BE2C (cell line): Measurements from ENCODE around the gene TBC1D32.
A peak's percentile ranks its signal among the peaks of the same experiment; 100 is the strongest.

ENCODE experiments used
- DNase-seq: peaks from one replicate; pipeline ENCODE4 v3.0.0-alpha.2; 2020
- H3K27me3 ChIP-seq: fragments of 250-450 bp; sonication (Bioruptor Pico); 2 replicates; pipeline ENCODE4 v1.5.1; 2020; ENCODE audit warnings: mild to moderate bottlenecking
- H3K36me3 ChIP-seq: fragments of 250-450 bp; sonication (Bioruptor Pico); 2 replicates; pipeline ENCODE4 v1.5.1; 2020; ENCODE audit warnings: mild to moderate bottlenecking
- H3K4me1 ChIP-seq: fragments of 250-450 bp; sonication (Bioruptor Pico); 2 replicates; pipeline ENCODE4 v1.5.1; 2020
- H3K4me3 ChIP-seq: 2 replicates; pipeline ENCODE4 v1.5.1; 2011; ENCODE audit warnings: low read depth, low read length
- H3K9me3 ChIP-seq: fragments of 250-450 bp; sonication (Bioruptor Pico); 2 replicates; pipeline ENCODE4 v1.5.1; 2020
- CTCF ChIP-seq: IDR thresholded peaks from 2 replicates; pipeline ENCODE4 v1.5.1; 2012; ENCODE audit warnings: mild to moderate bottlenecking, low read depth, low read length

Gene TBC1D32

GRCh38 chr6:121285041-121285440 is 49.2 kb downstream of the TBC1D32 start:
- TF ChIP-seq CTCF, result no peak
- DNase-seq, result no peak

GRCh38 chr6:121274666-121275295 is 59.5 kb downstream of the TBC1D32 start:
- H3K27me3 ChIP-seq, result no peaks in the 10 kb centered on the region
- no peaks in the 10 kb centered on the region for H3K9me3 ChIP-seq
- DNase-seq, result no peak
- H3K4me1 ChIP-seq, result no peaks in the 10 kb centered on the region
- H3K36me3 ChIP-seq, result no peaks in the 10 kb centered on the region
- no peak for TF ChIP-seq CTCF
- H3K4me3 ChIP-seq, result no peak overlapping the region

More at GRCh38 chr6:121285041-121285440, 49.2 kb downstream of the TBC1D32 start:
- Histone ChIP-seq H3K4me1 (no peaks in the 10 kb centered on the region), H3K36me3 (no peaks in the 10 kb centered on the region), H3K9me3 (no peaks in the 10 kb centered on the region), H3K27me3 (no peaks in the 10 kb centered on the region), H3K4me3 (no peak overlapping the region)

GRCh38 chr6:121263742-121264141 is 70.5 kb downstream of the TBC1D32 start:
- no peak for TF ChIP-seq CTCF
- H3K4me1 ChIP-seq, result peaks cover 3% of the 10 kb centered on the region; the same call in 1 of the 2 replicates
- no peak for DNase-seq
- H3K27me3 ChIP-seq, result no peaks in the 10 kb centered on the region
- no peaks in the 10 kb centered on the region for H3K36me3 ChIP-seq
- H3K4me3 ChIP-seq, result no peak overlapping the region
- no peaks in the 10 kb centered on the region for H3K9me3 ChIP-seq

GRCh38 chr6:121260651-121261102 is 73.6 kb downstream of the TBC1D32 start:
- Histone ChIP-seq H3K9me3 (no peaks in the 10 kb centered on the region), H3K4me3 (no peak overlapping the region), H3K36me3 (no peaks in the 10 kb centered on the region), H3K27me3 (no peaks in the 10 kb centered on the region), H3K4me1 (peaks cover 3% of the 10 kb centered on the region; the same call in 1 of the 2 replicates)
- DNase-seq, result peak; percentile 81
- TF ChIP-seq CTCF, result no peak

GRCh38 chr6:121247386-121247785 is 86.9 kb downstream of the TBC1D32 start:
- H3K4me1 ChIP-seq, result peaks cover 6% of the 10 kb centered on the region; the same call in 1 of the 2 replicates
- no peak for TF ChIP-seq CTCF
- no peaks in the 10 kb centered on the region for H3K9me3 ChIP-seq
- H3K36me3 ChIP-seq, result no peaks in the 10 kb centered on the region
- no peaks in the 10 kb centered on the region for H3K27me3 ChIP-seq
- H3K4me3 ChIP-seq, result no peak overlapping the region
- no peak for DNase-seq

- Histone ChIP-seq H3K36me3 (no peaks in the 10 kb centered on the region), H3K4me3 (no peak overlapping the region), H3K27me3 (no peaks in the 10 kb centered on the region), H3K9me3 (no peaks in the 10 kb centered on the region), H3K4me1 (no peaks in the 10 kb centered on the region)
- TF ChIP-seq CTCF, result no peak
- no peak for DNase-seq
These were observed 91.9 kb downstream of the TBC1D32 start for GRCh38 chr6:121242386-121242785.
